HEK293 (cell line): ENCODE measurements around the gene STOX2.
"Not testable (repeated sequence)": the region's sequence is repeated elsewhere in the genome, so short reads cannot be mapped to it uniquely, and the experiment has no call there.

Experiments
- CTCF ChIA-PET: fragments of 350-600 bp; formaldehyde crosslinking; extraction: SDS; loops from one replicate; lab custom pipeline; 2021; ENCODE audit warnings: antibody characterized with exemption; lab: Yijun Ruan, JAX
- POLR2A ChIA-PET: fragments of 300-600 bp; formaldehyde crosslinking; extraction: SDS; loops from one replicate; lab custom pipeline; 2020; ENCODE audit warnings: antibody characterized with exemption, inconsistent platforms; lab: Yijun Ruan, JAX
- H3K27ac ChIP-seq: fragments of 200-500 bp; sonication (Bioruptor generic); 2 replicates; pipeline ENCODE4 v1.5.1; 2014; ENCODE audit warnings: low read depth, low read length, control low read depth, inconsistent platforms; ENCODE audit errors: extremely low read depth
- H3K36me3 ChIP-seq, 2 experiments: fragments of 200-500 bp in 1 of 2; sonication (Bioruptor generic) in 1 of 2; 1 replicate in 1 of 2; 2 replicates in 1 of 2; pipeline ENCODE4 v1.5.1; 2014 to 2017; ENCODE audit warnings: inconsistent platforms in 2 of 2, low read length in 2 of 2; ENCODE audit not compliant: control insufficient read depth in 2 of 2, insufficient read depth in 1 of 2
- H3K4me1 ChIP-seq: fragments of 200-500 bp; sonication (Bioruptor generic); 2 replicates; pipeline ENCODE4 v1.5.1; 2014; ENCODE audit warnings: mild to moderate bottlenecking, low read length, inconsistent platforms; ENCODE audit not compliant: control insufficient read depth, insufficient read depth
- H3K4me3 ChIP-seq: 2 replicates; pipeline ENCODE4 v1.5.1; 2011; ENCODE audit warnings: low read depth, mild to moderate bottlenecking, control low read depth, low read length, moderate library complexity
- H3K9me3 ChIP-seq: fragments of 200-500 bp; sonication (Bioruptor generic); 2 replicates; pipeline ENCODE4 v1.5.1; 2014; ENCODE audit warnings: low read depth, low read length, inconsistent platforms; ENCODE audit not compliant: control insufficient read depth, insufficient read depth
- GLIS1 ChIP-seq: fragments of 450-650 bp; formaldehyde crosslinking; IDR thresholded peaks from 2 replicates; pipeline ENCODE4 v1.5.1; 2016; ENCODE audit warnings: missing biosample characterization, missing genetic modification characterization
- SCRT1 ChIP-seq: fragments of 450-650 bp; formaldehyde crosslinking; IDR thresholded peaks from 2 replicates; pipeline ENCODE4 v1.5.1; 2016; ENCODE audit warnings: missing biosample characterization, missing genetic modification characterization, borderline replicate concordance
- ZBTB1 ChIP-seq: fragments of 450-650 bp; formaldehyde crosslinking; IDR thresholded peaks from 2 replicates; pipeline ENCODE4 v1.5.1; 2016; ENCODE audit warnings: missing biosample characterization, missing genetic modification characterization
- ZBTB49 ChIP-seq: fragments of 450-650 bp; formaldehyde crosslinking; IDR thresholded peaks from 2 replicates; pipeline ENCODE4 v1.5.1; 2016; ENCODE audit warnings: missing biosample characterization, missing genetic modification characterization, low read depth
- ZBTB7A ChIP-seq: fragments of 450-650 bp; formaldehyde crosslinking; IDR thresholded peaks from 2 replicates; pipeline ENCODE4 v1.5.1; 2016; ENCODE audit warnings: low read depth, missing biosample characterization, missing genetic modification characterization
- ZFP69B ChIP-seq: fragments of 450-650 bp; formaldehyde crosslinking; IDR thresholded peaks from 2 replicates; pipeline ENCODE4 v1.5.1; 2016; ENCODE audit warnings: missing biosample characterization, missing genetic modification characterization
- ZNF146 ChIP-seq: fragments of 450-650 bp; formaldehyde crosslinking; IDR thresholded peaks from 2 replicates; pipeline ENCODE4 v1.5.1; 2016; ENCODE audit warnings: missing biosample characterization, missing genetic modification characterization
- ZNF214 ChIP-seq: fragments of 450-650 bp; formaldehyde crosslinking; IDR thresholded peaks from 2 replicates; pipeline ENCODE4 v1.5.1; 2017; ENCODE audit warnings: missing biosample characterization, mild to moderate bottlenecking, missing genetic modification characterization, borderline replicate concordance
- ZNF266 ChIP-seq: fragments of 450-650 bp; formaldehyde crosslinking; IDR thresholded peaks from 2 replicates; pipeline ENCODE4 v1.5.1; 2016; ENCODE audit warnings: missing biosample characterization, missing genetic modification characterization, low read depth
- ZNF423 ChIP-seq: fragments of 450-650 bp; formaldehyde crosslinking; IDR thresholded peaks from 2 replicates; pipeline ENCODE4 v1.5.1; 2016; ENCODE audit warnings: missing biosample characterization, missing genetic modification characterization
- ZNF488 ChIP-seq: fragments of 450-650 bp; formaldehyde crosslinking; IDR thresholded peaks from 2 replicates; pipeline ENCODE4 v1.5.1; 2016; ENCODE audit warnings: missing biosample characterization, missing genetic modification characterization
- ZNF544 ChIP-seq: fragments of 450-650 bp; formaldehyde crosslinking; IDR thresholded peaks from 2 replicates; pipeline ENCODE4 v1.5.0; 2017; ENCODE audit warnings: missing biosample characterization, missing genetic modification characterization
- ZNF580 ChIP-seq: fragments of 450-650 bp; formaldehyde crosslinking; IDR thresholded peaks from 2 replicates; pipeline ENCODE4 v1.5.1; 2016; ENCODE audit warnings: missing biosample characterization, missing genetic modification characterization
- ZNF776 ChIP-seq: fragments of 450-650 bp; formaldehyde crosslinking; IDR thresholded peaks from 2 replicates; pipeline ENCODE4 v1.5.0; 2017; ENCODE audit warnings: missing biosample characterization, missing genetic modification characterization, borderline replicate concordance
- ZNF777 ChIP-seq: fragments of 450-650 bp; formaldehyde crosslinking; IDR thresholded peaks from 2 replicates; pipeline ENCODE4 v1.5.1; 2017; ENCODE audit warnings: missing biosample characterization, missing genetic modification characterization, borderline replicate concordance
- ZNF843 ChIP-seq: fragments of 450-650 bp; formaldehyde crosslinking; IDR thresholded peaks from 2 replicates; pipeline ENCODE4 v1.5.1; 2016; ENCODE audit warnings: missing biosample characterization, missing genetic modification characterization

The STOX2 gene

GRCh38 chr4:184051262-184051661, 146.2 kb downstream of the STOX2 start:
- H3K27ac ChIP-seq, H3K36me3 ChIP-seq, H3K4me3 ChIP-seq, H3K9me3 ChIP-seq, H3K4me1 ChIP-seq, CTCF ChIA-PET, POLR2A ChIA-PET: not testable (repeated sequence)
- TF ChIP-seq ZNF580 (tag by site-specific recombination): peak; percentile 29; the same call in 1 of the 2 replicates
- TF ChIP-seq ZNF146: peak; percentile 78

- H3K4me3 ChIP-seq: no peak overlapping the region
- H3K27ac ChIP-seq: no peak overlapping the region
- H3K36me3 ChIP-seq: no peaks in the 10 kb centered on the region
- ChIA-PET POLR2A (no interaction called here), CTCF (no interaction called here)
- no peaks in the 10 kb centered on the region for H3K9me3 ChIP-seq
- no peaks in the 10 kb centered on the region for H3K4me1 ChIP-seq
- TF ChIP-seq ZBTB1 (tag by site-specific recombination) (no peak), ZNF214 (tag by site-specific recombination) (no peak)
These were observed 147.5 kb downstream of the STOX2 start for GRCh38 chr4:184052616-184053015.

GRCh38 chr4:184053434-184053833, 148.3 kb downstream of the STOX2 start:
- POLR2A ChIA-PET: no interaction called here
- TF ChIP-seq ZBTB49 (tag by site-specific recombination): no peak
- H3K27ac ChIP-seq: no peak overlapping the region
- H3K9me3 ChIP-seq: no peaks in the 10 kb centered on the region
- H3K4me1 ChIP-seq: no peaks in the 10 kb centered on the region
- no peak overlapping the region for H3K4me3 ChIP-seq
- no peaks in the 10 kb centered on the region for H3K36me3 ChIP-seq
- CTCF ChIA-PET: no interaction called here

GRCh38 chr4:184056877-184057276, 151.8 kb downstream of the STOX2 start:
- ChIA-PET POLR2A (no interaction called here), CTCF (no interaction called here)
- Histone ChIP-seq H3K4me3 (no peak overlapping the region), H3K36me3 (no peaks in the 10 kb centered on the region), H3K27ac (no peak overlapping the region), H3K4me1 (no peaks in the 10 kb centered on the region), H3K9me3 (no peaks in the 10 kb centered on the region)
- TF ChIP-seq ZNF423 (tag by site-specific recombination): no peak
- no peak for TF ChIP-seq ZNF544 (tag by site-specific recombination)
- no peak for TF ChIP-seq SCRT1 (tag by site-specific recombination)
- no peak for TF ChIP-seq ZFP69B
- no peak for TF ChIP-seq GLIS1 (tag by site-specific recombination)
- TF ChIP-seq ZNF777: no peak

GRCh38 chr4:184058026-184058425, 152.9 kb downstream of the STOX2 start:
- Histone ChIP-seq H3K27ac (no peak overlapping the region), H3K4me3 (no peak overlapping the region), H3K9me3 (no peaks in the 10 kb centered on the region), H3K36me3 (no peaks in the 10 kb centered on the region), H3K4me1 (no peaks in the 10 kb centered on the region)
- TF ChIP-seq ZNF266 (no peak), ZNF843 (no peak), ZNF776 (tag by site-specific recombination) (no peak), ZBTB7A (no peak), ZNF488 (tag by site-specific recombination) (no peak)
- ChIA-PET CTCF (interaction anchor here (0.7 kb wide), 1 partner anchor 15 kb away, joined by 3 read pairs; no protein-coding TSS in a partner anchor), POLR2A (no interaction called here)
